ENCODE measurements around the gene KCNH6. TPM values are rescaled to one million over a fixed set of nuclear protein-coding genes. Genes with fewer than 3 reads are reported as not detected.

Gene KCNH6
- total and polyA plus RNA-seq, 9 of the 15 experiments (the other 6 are each of a cell fraction or from before 2014, with no cell fraction given): not detected

DNA sequence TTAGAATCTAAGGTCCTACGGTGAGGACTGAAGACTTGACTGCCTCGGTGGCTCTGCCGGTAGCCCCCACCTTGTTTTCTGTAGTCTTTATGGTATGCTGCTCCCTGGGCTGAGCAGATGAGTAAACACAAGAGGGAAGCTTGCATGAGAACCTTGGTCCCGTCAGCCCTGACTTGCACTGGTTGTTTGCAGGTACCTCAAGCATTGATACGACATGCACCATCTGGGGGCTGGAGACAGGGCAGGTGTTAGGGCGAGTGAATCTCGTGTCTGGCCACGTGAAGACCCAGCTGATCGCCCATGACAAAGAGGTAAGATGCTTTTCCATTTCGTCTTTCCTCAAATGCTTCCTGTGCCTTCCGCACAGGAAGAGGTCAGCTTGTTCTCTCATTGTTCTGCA, 56.5 kb downstream of the KCNH6 start:
- Histone ChIP-seq H3K36me3 (ENCODE audit: control insufficient read depth, insufficient read depth, low read length) (peaks cover 58% of the 10 kb centered on the region), H3K79me2 (ENCODE audit: control insufficient read depth, insufficient read depth, low read length) (peaks cover 21% of the 10 kb centered on the region), H3K4me1 (replicated peaks in 1 of 2; ENCODE audit: control insufficient read depth in 2 of 2, insufficient read depth in 2 of 2, low read length in 2 of 2) (no peaks in the 10 kb centered on the region), H3K4me2 (ENCODE audit: insufficient read depth, low read length) (no peak overlapping the region), H3K4me3 (no peak overlapping the region), H3K9me1 (ENCODE audit: control insufficient read depth, insufficient read depth, low read length) (no peaks in the 10 kb centered on the region), H3K9me3 (replicated peaks; ENCODE audit: control insufficient read depth, insufficient read depth, low read depth, low read length) (no peaks in the 10 kb centered on the region), H3K9ac (ENCODE audit: insufficient read depth in 1 of 2, low read depth in 2 of 2, low read length in 2 of 2) (0 out of 4 replicates have a peak overlapping the region, but pooled peaks of 1 of the 2 experiments have one; percentile 27), H2AFZ (ENCODE audit: low read depth, low read length) (no peak overlapping the region), H4K20me1 (replicated peaks; ENCODE audit: control insufficient read depth, insufficient read depth, low read length) (no peaks in the 10 kb centered on the region; the same call in 1 of the 2 replicates), H3K27me3 (ENCODE audit: control insufficient read depth in 2 of 2, insufficient read depth in 2 of 2, low read length in 2 of 2) (no peaks in the 10 kb centered on the region), H3K27ac (ENCODE audit: extremely low read depth, low read depth, low read length) (no peak overlapping the region)
- ChIA-PET POLR2A (interaction anchor here (0.8 kb wide), 1 partner anchor 34 kb away, joined by 3 read pairs; no protein-coding TSS in a partner anchor), CTCF (ENCODE audit: low intra/inter-chr PET ratio) (no interaction called here)
- DNase-seq (ENCODE audit: extremely low read depth in 1 of 4, low spot score in 3 of 4) (no peak), FAIRE-seq (no peak), ATAC-seq (no peak)
- in situ Hi-C loops (cut with MboI) (no loop called here), intact Hi-C loops (cut with micrococcal nuclease) (no loop called here)
- BruUV-seq (replicated peaks): no TSS peak
- WGBS (ENCODE audit: insufficient coverage, low coverage, missing lambda C conversion rate): 91% methylated on average over 11 of the region's 11 CpGs
- TF ChIP-seq, protein P1, sequence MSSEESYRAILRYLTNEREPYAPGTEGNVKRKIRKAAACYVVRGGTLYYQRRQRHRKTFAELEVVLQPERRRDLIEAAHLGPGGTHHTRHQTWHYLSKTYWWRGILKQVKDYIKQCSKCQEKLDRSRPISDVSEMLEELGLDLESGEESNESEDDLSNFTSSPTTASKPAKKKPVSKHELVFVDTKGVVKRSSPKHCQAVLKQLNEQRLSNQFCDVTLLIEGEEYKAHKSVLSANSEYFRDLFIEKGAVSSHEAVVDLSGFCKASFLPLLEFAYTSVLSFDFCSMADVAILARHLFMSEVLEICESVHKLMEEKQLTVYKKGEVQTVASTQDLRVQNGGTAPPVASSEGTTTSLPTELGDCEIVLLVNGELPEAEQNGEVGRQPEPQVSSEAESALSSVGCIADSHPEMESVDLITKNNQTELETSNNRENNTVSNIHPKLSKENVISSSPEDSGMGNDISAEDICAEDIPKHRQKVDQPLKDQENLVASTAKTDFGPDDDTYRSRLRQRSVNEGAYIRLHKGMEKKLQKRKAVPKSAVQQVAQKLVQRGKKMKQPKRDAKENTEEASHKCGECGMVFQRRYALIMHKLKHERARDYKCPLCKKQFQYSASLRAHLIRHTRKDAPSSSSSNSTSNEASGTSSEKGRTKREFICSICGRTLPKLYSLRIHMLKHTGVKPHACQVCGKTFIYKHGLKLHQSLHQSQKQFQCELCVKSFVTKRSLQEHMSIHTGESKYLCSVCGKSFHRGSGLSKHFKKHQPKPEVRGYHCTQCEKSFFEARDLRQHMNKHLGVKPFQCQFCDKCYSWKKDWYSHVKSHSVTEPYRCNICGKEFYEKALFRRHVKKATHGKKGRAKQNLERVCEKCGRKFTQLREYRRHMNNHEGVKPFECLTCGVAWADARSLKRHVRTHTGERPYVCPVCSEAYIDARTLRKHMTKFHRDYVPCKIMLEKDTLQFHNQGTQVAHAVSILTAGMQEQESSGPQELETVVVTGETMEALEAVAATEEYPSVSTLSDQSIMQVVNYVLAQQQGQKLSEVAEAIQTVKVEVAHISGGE (CRISPR knock-in tag; IDR thresholded peaks at IDR 0.05): no peak
- TF ChIP-seq BMI1 (IDR thresholded peaks at IDR 0.05; ENCODE audit: low read length) (no peak), CC2D1A (IDR thresholded peaks at IDR 0.05) (no peak), ZNF57 (CRISPR knock-in tag; IDR thresholded peaks at IDR 0.05) (no peak), IFI16 (CRISPR knock-in tag; IDR thresholded peaks at IDR 0.05) (no peak), THRAP3 (IDR thresholded peaks at IDR 0.05; ENCODE audit: borderline replicate concordance) (no peak), ARHGAP35 (IDR thresholded peaks at IDR 0.05; ENCODE audit: partially characterized antibody) (no peak), XRCC5 (IDR thresholded peaks at IDR 0.05; ENCODE audit: low read depth, low read length) (no peak), PYGO2 (tag; IDR thresholded peaks at IDR 0.05) (no peak), ZNF253 (CRISPR knock-in tag; conservative IDR thresholded peaks at IDR 0.05) (no peak), CBFA2T2 (conservative IDR thresholded peaks at IDR 0.05) (no peak)
- TF ChIP-seq, protein P2, sequence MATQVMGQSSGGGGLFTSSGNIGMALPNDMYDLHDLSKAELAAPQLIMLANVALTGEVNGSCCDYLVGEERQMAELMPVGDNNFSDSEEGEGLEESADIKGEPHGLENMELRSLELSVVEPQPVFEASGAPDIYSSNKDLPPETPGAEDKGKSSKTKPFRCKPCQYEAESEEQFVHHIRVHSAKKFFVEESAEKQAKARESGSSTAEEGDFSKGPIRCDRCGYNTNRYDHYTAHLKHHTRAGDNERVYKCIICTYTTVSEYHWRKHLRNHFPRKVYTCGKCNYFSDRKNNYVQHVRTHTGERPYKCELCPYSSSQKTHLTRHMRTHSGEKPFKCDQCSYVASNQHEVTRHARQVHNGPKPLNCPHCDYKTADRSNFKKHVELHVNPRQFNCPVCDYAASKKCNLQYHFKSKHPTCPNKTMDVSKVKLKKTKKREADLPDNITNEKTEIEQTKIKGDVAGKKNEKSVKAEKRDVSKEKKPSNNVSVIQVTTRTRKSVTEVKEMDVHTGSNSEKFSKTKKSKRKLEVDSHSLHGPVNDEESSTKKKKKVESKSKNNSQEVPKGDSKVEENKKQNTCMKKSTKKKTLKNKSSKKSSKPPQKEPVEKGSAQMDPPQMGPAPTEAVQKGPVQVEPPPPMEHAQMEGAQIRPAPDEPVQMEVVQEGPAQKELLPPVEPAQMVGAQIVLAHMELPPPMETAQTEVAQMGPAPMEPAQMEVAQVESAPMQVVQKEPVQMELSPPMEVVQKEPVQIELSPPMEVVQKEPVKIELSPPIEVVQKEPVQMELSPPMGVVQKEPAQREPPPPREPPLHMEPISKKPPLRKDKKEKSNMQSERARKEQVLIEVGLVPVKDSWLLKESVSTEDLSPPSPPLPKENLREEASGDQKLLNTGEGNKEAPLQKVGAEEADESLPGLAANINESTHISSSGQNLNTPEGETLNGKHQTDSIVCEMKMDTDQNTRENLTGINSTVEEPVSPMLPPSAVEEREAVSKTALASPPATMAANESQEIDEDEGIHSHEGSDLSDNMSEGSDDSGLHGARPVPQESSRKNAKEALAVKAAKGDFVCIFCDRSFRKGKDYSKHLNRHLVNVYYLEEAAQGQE (IDR thresholded peaks at IDR 0.05; ENCODE audit: borderline replicate concordance): no peak
- TF ChIP-seq, protein P2 (CRISPR knock-in tag; IDR thresholded peaks at IDR 0.05; ENCODE audit: low read depth): no peak
